D721Med (cell line): Measurements from ENCODE around the gene PLCD4.

ENCODE experiments used
- DNase-seq: peaks from one replicate; pipeline ENCODE4 v3.0.0; 2011; ENCODE audit warnings: low spot score; ENCODE audit not compliant: insufficient read length
- FAIRE-seq: peaks from 2 replicates; lab custom pipeline; 2011; peaks lifted over from hg19 to GRCh38; lab: Jason Lieb, UNC
- CTCF ChIP-seq: IDR thresholded peaks from 2 replicates; pipeline ENCODE4 v1.5.1; 2012; ENCODE audit warnings: mild to moderate bottlenecking, control low read depth; ENCODE audit not compliant: insufficient read depth; ENCODE audit errors: missing control alignments

The PLCD4 gene

GRCh38 chr2:218679119-218679518 lies 71.4 kb downstream of the PLCD4 start:
- no peak for DNase-seq

GRCh38 chr2:218680061-218680460 lies 72.4 kb downstream of the PLCD4 start:
- TF ChIP-seq CTCF: no peak
- FAIRE-seq (no peak), DNase-seq (no peak)

More at GRCh38 chr2:218679119-218679518, 71.4 kb downstream of the PLCD4 start:
- no peak for TF ChIP-seq CTCF
- no peak for FAIRE-seq
